Activated CD4-positive, alpha-beta T cell treated with anti-CD3 and anti-CD28 coated beads, Interleukin-2, amount 50 U/mL, for 48 hours (primary cell): ENCODE results near the gene ARHGEF10L.

ENCODE experiments used
- DNase-seq, 2 experiments: peaks; one replicate each; pipeline ENCODE4 v3.0.0-alpha.2; 2020

ARHGEF10L gene

GRCh38 chr1:17596186-17596585, 56.7 kb downstream of the ARHGEF10L start:
- DNase-seq, result no peak

GRCh38 chr1:17596651-17597509, 57.4 kb downstream of the ARHGEF10L start:
- no peak for DNase-seq

GRCh38 chr1:17597651-17598050, 58.2 kb downstream of the ARHGEF10L start:
- no peak for DNase-seq

- no peak for DNase-seq
These were observed 58.8 kb downstream of the ARHGEF10L start for GRCh38 chr1:17598251-17598650.

- no peak for DNase-seq
These were observed 59.9 kb downstream of the ARHGEF10L start for GRCh38 chr1:17599291-17599953.

GRCh38 chr1:17599954-17600300, 60.4 kb downstream of the ARHGEF10L start:
- no peak for DNase-seq

- DNase-seq, result no peak
These were observed 60.8 kb downstream of the ARHGEF10L start for GRCh38 chr1:17600321-17600720.

- DNase-seq, result no peak
These were observed 62.3 kb downstream of the ARHGEF10L start for GRCh38 chr1:17601643-17602382.

- DNase-seq, result no peak
These were observed 63.8 kb downstream of the ARHGEF10L start for GRCh38 chr1:17603091-17603841.

- DNase-seq, result no peak
These were observed 66.3 kb downstream of the ARHGEF10L start for GRCh38 chr1:17605582-17606344.

GRCh38 chr1:17606826-17607440, 67.4 kb downstream of the ARHGEF10L start:
- DNase-seq, result peak; percentile 67 to 69

GRCh38 chr1:17607644-17608581, 68.4 kb downstream of the ARHGEF10L start:
- no peak for DNase-seq

- no peak for DNase-seq
These were observed 70.0 kb downstream of the ARHGEF10L start for GRCh38 chr1:17609529-17609928.

GRCh38 chr1:17610085-17610484, 70.6 kb downstream of the ARHGEF10L start:
- no peak for DNase-seq

GRCh38 chr1:17610713-17611112, 71.2 kb downstream of the ARHGEF10L start:
- no peak for DNase-seq

GRCh38 chr1:17611991-17612390, 72.5 kb downstream of the ARHGEF10L start:
- no peak for DNase-seq

- DNase-seq, result no peak
These were observed 73.3 kb downstream of the ARHGEF10L start for GRCh38 chr1:17612831-17613230.

GRCh38 chr1:17614586-17614985, 75.1 kb downstream of the ARHGEF10L start:
- no peak for DNase-seq

GRCh38 chr1:17615157-17615556, 75.7 kb downstream of the ARHGEF10L start:
- DNase-seq, result no peak

GRCh38 chr1:17615959-17616358, 76.5 kb downstream of the ARHGEF10L start:
- no peak for DNase-seq
